Fibroblast of skin of scalp (primary cell): ENCODE data around the gene SDHB.

ENCODE experiments used
- DNase-seq: peaks from one replicate; pipeline ENCODE4 v3.0.0-alpha.2; 2013

SDHB gene

GRCh38 chr1:17012775-17013490 is 40.9 kb downstream of the SDHB start:
- DNase-seq, result peak; percentile 63

GRCh38 chr1:17011439-17012307 is 42.2 kb downstream of the SDHB start, which contains the start of gene ATP13A2:
ATP13A2 (minus strand) TSS chr1:17011928; CDS start chr1:17011738, 190 bp downstream.
- DNase-seq, result peak; percentile 69

- DNase-seq, result no peak
These were observed 42.8 kb downstream of the SDHB start for GRCh38 chr1:17011092-17011438.

GRCh38 chr1:17009706-17010105 is 44.1 kb downstream of the SDHB start:
- DNase-seq, result no peak

GRCh38 chr1:17008208-17008855 is 45.5 kb downstream of the SDHB start:
- no peak for DNase-seq

- no peak for DNase-seq
These were observed 46.7 kb downstream of the SDHB start for GRCh38 chr1:17007121-17007520.

GRCh38 chr1:17005365-17005740 is 48.5 kb downstream of the SDHB start:
- no peak for DNase-seq

GRCh38 chr1:17004466-17005364 is 49.1 kb downstream of the SDHB start:
- no peak for DNase-seq

GRCh38 chr1:17002524-17002902 is 51.3 kb downstream of the SDHB start:
- no peak for DNase-seq

GRCh38 chr1:17001760-17002523 is 51.9 kb downstream of the SDHB start:
- DNase-seq, result no peak

GRCh38 chr1:16999863-17000262 is 54.0 kb downstream of the SDHB start:
- DNase-seq, result no peak

GRCh38 chr1:16998589-16998988 is 55.2 kb downstream of the SDHB start:
- DNase-seq, result no peak

GRCh38 chr1:16996845-16997244 is 57.0 kb downstream of the SDHB start:
- DNase-seq, result no peak

- no peak for DNase-seq
These were observed 60.3 kb downstream of the SDHB start for GRCh38 chr1:16993521-16994038.

- no peak for DNase-seq
These were observed 61.2 kb downstream of the SDHB start for GRCh38 chr1:16992675-16993074.

- DNase-seq, result no peak
These were observed 61.7 kb downstream of the SDHB start for GRCh38 chr1:16992102-16992501.

- DNase-seq, result no peak
These were observed 62.3 kb downstream of the SDHB start for GRCh38 chr1:16991571-16991970.

GRCh38 chr1:16989676-16990391 is 64.0 kb downstream of the SDHB start:
- no peak for DNase-seq

- no peak for DNase-seq
These were observed 65.6 kb downstream of the SDHB start for GRCh38 chr1:16988210-16988609.

- DNase-seq, result no peak
These were observed 66.9 kb downstream of the SDHB start for GRCh38 chr1:16986962-16987361.

- DNase-seq, result no peak
These were observed 67.3 kb downstream of the SDHB start for GRCh38 chr1:16986560-16986959.
